ENCODE data around the gene OR6Q1. TPM values are rescaled to one million over a fixed set of nuclear protein-coding genes. Genes with fewer than 3 reads are reported as not detected.

OR6Q1 gene
- total and polyA plus RNA-seq, 2 experiments from 2014 or later = not detected

GRCh38 chr11:58068655-58069054, 37.9 kb downstream of the OR6Q1 start:
- 85% methylated on average over 6 of the region's 6 CpGs for WGBS (ENCODE audit: low lambda C conversion rate, missing lambda C conversion rate)

GRCh38 chr11:58070585-58070984, 39.8 kb downstream of the OR6Q1 start:
- TF ChIP-seq EZH2phosphoT487 (IDR thresholded peaks at IDR 0.05; ENCODE audit: low read depth, severe bottlenecking, unreplicated experiment) (no peak), EZH2 (IDR thresholded peaks at IDR 0.05; ENCODE audit: borderline replicate concordance) (no peak)
- no peaks in the 10 kb centered on the region for H3K9me3 ChIP-seq (ENCODE audit: low read depth)
- no peaks in the 10 kb centered on the region for H3K79me2 ChIP-seq
- H2AFZ ChIP-seq = no peak overlapping the region
- no peaks in the 10 kb centered on the region for H3K36me3 ChIP-seq (replicated peaks; ENCODE audit: insufficient read depth, low read depth)
- H3K27ac ChIP-seq = no peak overlapping the region
- no peaks in the 10 kb centered on the region for H3K9me2 ChIP-seq (replicated peaks; ENCODE audit: insufficient read depth)
- H3K27me3 ChIP-seq = no peaks in the 10 kb centered on the region
- DNase-seq (ENCODE audit: low spot score) = no peak
- no peak overlapping the region for H3K4me3 ChIP-seq
- no peak overlapping the region for H3K4me2 ChIP-seq
- no peaks in the 10 kb centered on the region for H3K4me1 ChIP-seq (ENCODE audit: insufficient read depth)
- H4K20me1 ChIP-seq (ENCODE audit: insufficient read depth, poor library complexity, severe bottlenecking) = no peaks in the 10 kb centered on the region
- 91% methylated on average over 1 of the region's 1 CpG for WGBS (ENCODE audit: low lambda C conversion rate, missing lambda C conversion rate)

More at GRCh38 chr11:58068655-58069054, 37.9 kb downstream of the OR6Q1 start:
- H3K36me3 ChIP-seq (replicated peaks; ENCODE audit: insufficient read depth, low read depth) = no peaks in the 10 kb centered on the region
- H3K27ac ChIP-seq = no peak overlapping the region
- no peaks in the 10 kb centered on the region for H3K27me3 ChIP-seq
- H2AFZ ChIP-seq = no peak overlapping the region
- H3K4me1 ChIP-seq (ENCODE audit: insufficient read depth) = no peaks in the 10 kb centered on the region
- no peaks in the 10 kb centered on the region for H3K9me2 ChIP-seq (replicated peaks; ENCODE audit: insufficient read depth)
- no peaks in the 10 kb centered on the region for H4K20me1 ChIP-seq (ENCODE audit: insufficient read depth, poor library complexity, severe bottlenecking)
- no peak for TF ChIP-seq EZH2 (IDR thresholded peaks at IDR 0.05; ENCODE audit: borderline replicate concordance)
- no peak for TF ChIP-seq EZH2phosphoT487 (IDR thresholded peaks at IDR 0.05; ENCODE audit: low read depth, severe bottlenecking, unreplicated experiment)
- TF ChIP-seq CTCF (IDR thresholded peaks at IDR 0.05; ENCODE audit: poor library complexity) = no peak
- H3K9me3 ChIP-seq (ENCODE audit: low read depth) = no peaks in the 10 kb centered on the region
- no peaks in the 10 kb centered on the region for H3K79me2 ChIP-seq
- H3K4me2 ChIP-seq = no peak overlapping the region
- H3K4me3 ChIP-seq = no peak overlapping the region
- DNase-seq (ENCODE audit: low spot score) = no peak

GRCh38 chr11:58075781-58076180, 45.0 kb downstream of the OR6Q1 start:
- Histone ChIP-seq H2AFZ (no peak overlapping the region), H3K9me3 (ENCODE audit: low read depth) (no peaks in the 10 kb centered on the region), H3K27me3 (no peaks in the 10 kb centered on the region), H3K4me1 (ENCODE audit: insufficient read depth) (no peaks in the 10 kb centered on the region), H3K4me3 (no peak overlapping the region), H4K20me1 (ENCODE audit: insufficient read depth, poor library complexity, severe bottlenecking) (no peaks in the 10 kb centered on the region), H3K36me3 (replicated peaks; ENCODE audit: insufficient read depth, low read depth) (no peaks in the 10 kb centered on the region), H3K4me2 (no peak overlapping the region), H3K79me2 (no peaks in the 10 kb centered on the region), H3K27ac (no peak overlapping the region), H3K9me2 (replicated peaks; ENCODE audit: insufficient read depth) (no peaks in the 10 kb centered on the region)
- DNase-seq (ENCODE audit: low spot score) = no peak
- TF ChIP-seq EZH2 (IDR thresholded peaks at IDR 0.05; ENCODE audit: borderline replicate concordance) (no peak), CTCF (IDR thresholded peaks at IDR 0.05; ENCODE audit: poor library complexity) (no peak), EZH2phosphoT487 (IDR thresholded peaks at IDR 0.05; ENCODE audit: low read depth, severe bottlenecking, unreplicated experiment) (no peak)
- 27% methylated on average over 2 of the region's 2 CpGs for WGBS (ENCODE audit: low lambda C conversion rate, missing lambda C conversion rate)

Small RNA genes within 50 kb of the gene (small RNA-seq; reads per million reads assigned to genes)
- gene RNU6-899P = not detected

Other genes with a start within 250 kb of the OR6Q1 start
- gene OR9Q1, start 7.1 kb upstream of the OR6Q1 start, total RNA-seq = not detected in 2 replicates
- gene OR9Q1, start 7.1 kb upstream of the OR6Q1 start, polyA plus RNA-seq = not detected in 2 replicates
- not detected in 2 replicates for gene OR9I1, start 94.6 kb downstream of the OR6Q1 start, total RNA-seq
- not detected in 2 replicates for gene OR9I1, start 94.6 kb downstream of the OR6Q1 start, polyA plus RNA-seq
- gene OR9Q2, start 158.1 kb downstream of the OR6Q1 start, total RNA-seq = not detected in 2 replicates
- gene OR9Q2, start 158.1 kb downstream of the OR6Q1 start, polyA plus RNA-seq = not detected in 2 replicates
- gene OR1S2, start 173.2 kb downstream of the OR6Q1 start, total RNA-seq = not detected in 2 replicates
- not detected in 2 replicates for gene OR1S2, start 173.2 kb downstream of the OR6Q1 start, polyA plus RNA-seq
- not detected in 2 replicates for gene OR1S1, start 181.8 kb downstream of the OR6Q1 start, total RNA-seq
- gene OR1S1, start 181.8 kb downstream of the OR6Q1 start, polyA plus RNA-seq = not detected in 2 replicates
- gene OR10Q1, start 198.0 kb downstream of the OR6Q1 start, total RNA-seq = 0.23 TPM in 1 of 2 replicates, not detected in the other
- gene OR10Q1, start 198.0 kb downstream of the OR6Q1 start, polyA plus RNA-seq = not detected in 2 replicates
- not detected in 2 replicates for gene OR10W1, start 237.3 kb downstream of the OR6Q1 start, total RNA-seq
- gene OR10W1, start 237.3 kb downstream of the OR6Q1 start, polyA plus RNA-seq = not detected in 2 replicates

Data from hepatocyte (in vitro differentiated cells).